HG03025 (cell line): ENCODE data around the gene DKKL1.
"Not testable (repeated sequence)": the region's sequence is repeated elsewhere in the genome, so short reads cannot be mapped to it uniquely, and the experiment has no call there.

ENCODE experiments used
- ATAC-seq: cut with Tn5 transposase; IDR thresholded peaks from one replicate; pipeline ENCODE4 v1.9.1; 2021; ENCODE audit warnings: mild to moderate bottlenecking, moderate library complexity; ENCODE audit not compliant: unreplicated experiment, low FRiP score

The DKKL1 gene

DNA sequence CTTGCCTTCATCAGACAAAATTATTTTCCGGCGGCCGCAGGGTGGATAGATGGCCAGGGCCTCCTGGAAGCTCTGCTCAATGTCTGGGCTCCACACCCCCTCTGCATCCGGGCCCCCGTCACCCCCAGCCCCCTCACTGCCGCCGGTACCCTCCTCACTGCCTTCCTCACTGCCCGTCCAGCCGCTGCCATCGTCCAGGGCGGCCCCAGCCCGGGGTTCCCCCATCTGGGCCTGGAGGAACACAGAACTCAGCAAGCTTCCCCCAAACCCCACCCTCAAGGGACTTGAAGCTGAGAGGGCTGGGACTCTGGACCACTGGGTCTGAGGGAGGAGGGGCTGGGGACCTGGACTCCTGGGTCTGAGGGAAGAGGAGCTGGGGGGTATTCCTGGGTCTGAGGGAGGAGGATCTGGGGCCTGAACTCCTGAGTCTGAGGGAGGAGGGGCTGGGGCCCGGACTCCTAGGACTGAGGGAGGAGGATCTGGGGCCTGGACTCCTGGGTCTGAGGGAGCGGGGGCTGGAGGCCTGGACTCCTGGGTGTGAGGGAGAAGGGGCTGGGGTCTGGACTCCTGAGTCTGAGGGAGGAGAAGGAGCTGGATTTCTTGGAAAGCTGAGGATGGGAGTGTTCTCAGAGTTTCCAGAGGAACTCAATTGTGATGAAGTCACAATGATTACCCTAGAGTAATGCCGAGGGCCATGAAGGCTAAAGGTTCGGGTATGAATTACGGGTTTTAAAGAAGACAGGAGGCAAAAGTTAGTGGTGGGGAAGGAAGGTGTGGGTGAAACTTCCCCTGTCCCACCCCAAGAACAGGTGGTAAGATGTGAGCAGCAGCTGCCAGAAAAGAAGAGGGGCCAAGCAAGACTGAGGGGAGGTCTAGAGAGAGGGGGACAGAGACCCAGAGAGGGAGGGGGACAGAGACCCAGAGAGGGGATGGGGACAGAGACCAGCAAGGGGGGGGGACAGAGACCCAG is 3.5 kb upstream of the DKKL1 start:
- ATAC-seq, result no peak

DNA sequence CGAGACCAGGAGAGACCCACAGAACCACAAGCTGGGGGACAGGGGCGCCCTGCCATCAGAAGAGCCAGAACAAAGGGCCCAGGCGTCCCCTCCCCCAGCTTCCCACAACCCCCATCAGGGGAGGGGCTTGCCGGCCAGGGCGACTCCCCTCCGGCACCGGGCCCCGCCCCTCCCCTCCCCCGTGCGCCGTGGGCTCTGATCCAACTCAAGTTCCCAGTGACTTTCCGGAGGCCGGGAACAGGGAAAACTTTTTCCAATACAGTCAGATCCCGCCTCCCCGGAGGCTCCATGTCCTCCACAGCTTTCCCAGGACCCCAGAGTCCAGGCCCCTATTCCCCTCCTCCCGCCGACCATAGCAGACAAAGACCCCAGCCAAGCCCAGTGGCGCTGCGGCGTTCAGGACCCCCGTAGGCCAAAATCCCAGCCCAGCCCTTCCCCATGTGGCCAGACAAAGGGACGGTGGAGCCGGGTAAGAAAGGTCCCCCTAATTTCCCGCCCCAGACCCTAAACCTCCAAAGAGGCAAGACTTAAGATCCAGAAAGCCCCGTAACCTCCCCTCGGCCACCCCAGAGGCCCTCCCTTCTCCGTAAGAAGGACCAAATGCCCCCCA is 2.1 kb upstream of the DKKL1 start:
- ATAC-seq, result no peak

GRCh38 chr19:49362048-49362928 is 1.4 kb upstream of the DKKL1 start, which contains the start of gene TEAD2:
Gene TEAD2, minus strand, starts transcription at chr19:49362416. Its CDS starts 2,341 bp downstream, at chr19:49360075.
- no peak for ATAC-seq

- no peak for ATAC-seq
These were observed 779 bp upstream of the DKKL1 start for GRCh38 chr19:49362929-49363267.

DNA sequence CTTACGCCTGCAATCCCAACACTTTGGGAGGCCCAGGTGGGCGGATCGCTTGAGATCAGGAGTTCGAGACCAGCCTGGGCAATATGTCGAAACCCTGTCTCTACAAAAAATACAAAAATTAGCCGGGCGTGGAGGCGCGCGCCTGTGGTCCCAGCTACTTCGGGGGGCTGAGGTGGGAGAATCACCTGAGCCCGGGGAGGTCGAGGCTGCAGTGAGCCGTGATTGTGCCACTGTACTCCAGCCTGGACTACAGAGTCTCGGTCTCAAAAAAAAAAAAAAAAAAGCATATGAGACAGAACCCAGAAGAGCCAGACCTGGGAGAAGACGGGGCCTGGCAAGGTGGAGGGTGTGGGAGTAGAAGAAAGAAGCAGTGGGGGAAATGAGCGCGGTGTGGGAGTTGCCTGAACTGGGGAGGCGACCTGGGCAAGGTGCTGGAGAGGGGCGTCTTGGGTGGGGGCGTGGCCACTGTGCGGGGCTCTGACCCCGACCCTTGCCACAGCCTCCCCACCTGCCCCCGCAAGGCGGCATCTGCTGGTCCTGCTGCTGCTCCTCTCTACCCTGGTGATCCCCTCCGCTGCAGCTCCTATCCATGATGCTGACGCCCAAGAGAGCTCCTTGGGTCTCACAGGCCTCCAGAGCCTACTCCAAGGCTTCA is 533 bp downstream of the DKKL1 start:
- ATAC-seq, result no peak

DNA sequence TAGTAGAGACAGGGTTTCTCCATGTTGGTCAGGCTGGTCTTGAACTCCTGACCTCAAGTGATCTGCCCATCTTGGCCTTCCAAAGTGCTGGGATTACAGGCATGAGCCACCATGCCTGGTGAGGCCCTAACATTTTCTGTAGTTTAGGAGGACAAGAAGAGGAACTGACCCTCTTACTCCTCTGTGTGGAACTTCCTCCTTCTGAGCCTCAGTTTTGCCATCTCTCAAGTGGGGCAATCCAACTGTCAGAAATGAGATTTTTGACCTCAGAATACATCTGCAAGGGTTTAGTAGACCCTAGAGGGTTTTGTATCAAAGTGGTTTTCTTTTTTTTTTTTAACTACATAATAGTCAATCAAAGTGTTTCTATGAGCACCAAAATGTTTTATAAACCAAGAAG is 2.4 kb downstream of the DKKL1 start:
- ATAC-seq, result no peak

GRCh38 chr19:49368711-49369358 is 5.2 kb downstream of the DKKL1 start:
- ATAC-seq, result no peak

DNA sequence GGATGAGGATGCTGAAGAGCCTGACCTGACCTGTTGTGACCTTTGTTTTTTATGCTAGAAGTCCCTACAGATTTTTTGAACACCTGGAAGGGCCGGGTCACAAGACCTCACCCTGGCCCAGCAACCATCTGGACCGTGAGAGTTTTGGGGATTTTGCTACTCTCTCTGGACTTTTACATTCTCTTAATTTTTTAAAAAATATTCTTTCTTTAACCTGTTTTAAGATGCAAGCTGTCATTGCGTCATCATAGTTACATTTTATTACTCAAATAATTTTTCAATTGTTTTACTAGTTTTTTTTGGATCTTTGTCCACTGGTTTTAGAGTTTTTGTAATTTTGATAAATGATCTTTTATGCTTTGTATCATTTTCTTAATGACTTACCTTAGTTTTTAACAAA is 7.5 kb downstream of the DKKL1 start:
- no peak for ATAC-seq

GRCh38 chr19:49373174-49373573 is 9.5 kb downstream of the DKKL1 start:
- not testable (repeated sequence) for ATAC-seq

DNA sequence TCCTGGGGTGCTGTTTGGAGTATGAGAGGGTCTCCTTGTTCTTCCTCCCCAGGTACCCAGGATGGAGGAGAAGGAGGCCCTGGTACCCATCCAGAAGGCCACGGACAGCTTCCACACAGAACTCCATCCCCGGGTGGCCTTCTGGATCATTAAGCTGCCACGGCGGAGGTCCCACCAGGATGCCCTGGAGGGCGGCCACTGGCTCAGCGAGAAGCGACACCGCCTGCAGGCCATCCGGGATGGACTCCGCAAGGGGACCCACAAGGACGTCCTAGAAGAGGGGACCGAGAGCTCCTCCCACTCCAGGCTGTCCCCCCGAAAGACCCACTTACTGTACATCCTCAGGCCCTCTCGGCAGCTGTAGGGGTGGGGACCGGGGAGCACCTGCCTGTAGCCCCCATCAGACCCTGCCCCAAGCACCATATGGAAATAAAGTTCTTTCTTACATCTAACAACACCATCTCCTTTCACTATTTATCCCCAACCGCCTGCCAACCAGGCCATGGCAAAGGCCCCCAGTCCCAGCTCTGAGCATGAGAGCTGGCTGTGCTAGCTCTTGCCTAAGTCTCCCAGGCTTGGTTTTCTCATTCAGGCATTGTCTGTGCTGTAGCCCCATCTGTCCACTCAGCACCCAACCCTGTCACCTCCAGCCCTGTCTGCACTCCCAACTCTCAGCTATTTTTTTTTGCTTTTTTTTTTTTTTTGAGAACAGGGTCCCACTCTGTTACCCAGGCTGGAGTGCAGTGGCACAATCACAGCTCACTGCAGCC is 11.2 kb downstream of the DKKL1 start:
- ATAC-seq, result no peak

- no peak for ATAC-seq
These were observed 14.8 kb downstream of the DKKL1 start for GRCh38 chr19:49378512-49378911.

DNA sequence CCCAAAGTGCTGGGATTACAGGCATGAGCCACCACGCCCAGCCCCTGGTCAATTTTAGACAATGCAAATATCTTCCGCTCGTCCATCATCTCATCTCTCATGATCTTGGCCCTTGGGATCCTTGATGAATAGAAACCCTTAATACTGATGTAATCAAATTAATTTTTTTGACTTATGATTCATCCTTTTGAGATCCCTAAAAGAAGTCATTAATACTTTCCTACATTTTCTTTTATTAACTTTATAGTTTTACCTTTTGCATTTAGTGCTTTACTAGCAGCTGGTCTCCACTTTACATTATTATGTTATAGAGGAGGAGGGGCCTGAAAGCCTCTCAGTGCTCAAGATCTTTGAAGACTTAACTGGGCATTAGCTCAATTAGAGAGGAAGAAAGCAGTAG is 16.7 kb downstream of the DKKL1 start:
- ATAC-seq, result no peak

GRCh38 chr19:49382639-49383038 is 19.0 kb downstream of the DKKL1 start:
- no peak for ATAC-seq

- ATAC-seq, result no peak
These were observed 19.9 kb downstream of the DKKL1 start for GRCh38 chr19:49383599-49383998.

- no peak for ATAC-seq
These were observed 24.3 kb downstream of the DKKL1 start, which contains the start of gene KASH5 for GRCh38 chr19:49387936-49388372. Gene KASH5, plus strand, starts transcription at chr19:49388249. Its CDS starts 2,635 bp downstream, at chr19:49390884.

GRCh38 chr19:49389406-49389805 is 25.7 kb downstream of the DKKL1 start:
- no peak for ATAC-seq

- no peak for ATAC-seq
These were observed 26.7 kb downstream of the DKKL1 start for GRCh38 chr19:49390131-49390928.

- ATAC-seq, result no peak
These were observed 27.3 kb downstream of the DKKL1 start for GRCh38 chr19:49390929-49391359.
